Heart left ventricle (tissue), 16 donors: ENCODE measurements around the gene COL1A1. TPM values are rescaled to one million over a fixed set of nuclear protein-coding genes. Genes with fewer than 3 reads are reported as not detected.
A peak's percentile ranks its signal among the peaks of the same experiment; 100 is the strongest.

Experiments used
- ATAC-seq, 4 donors: fragments of 200-7000 bp; cut with Tn5 transposase; one replicate each; pipeline ENCODE4 v1.9.1; 2020 to 2022; ENCODE audit warnings: moderate library complexity in 4 of 4, mild to moderate bottlenecking in 3 of 4, moderate number of reproducible peaks in 1 of 4
- DNase-seq, 5 donors: peaks; one replicate each; pipeline ENCODE4 v3.0.0-alpha.2; 2020
- H3K27ac ChIP-seq, 12 donors: fragments of 200-600 bp; sonication (generic) in 4 of 12; one replicate each; pipeline versions ENCODE4 v1.5.0 to v1.8.0; 2016 to 2022; ENCODE audit warnings: mild to moderate bottlenecking in 2 of 12
- H3K27me3 ChIP-seq, 9 donors: fragments of 200-600 bp; sonication (generic) in 2 of 9; one replicate each; pipeline versions ENCODE4 v1.5.1 to v1.8.0; 2016 to 2022; ENCODE audit warnings: mild to moderate bottlenecking in 3 of 9
- H3K36me3 ChIP-seq, 9 donors: fragments of 200-600 bp; sonication (generic) in 2 of 9; one replicate each; pipeline versions ENCODE4 v1.5.0 to v1.8.0; 2018 to 2022; ENCODE audit warnings: mild to moderate bottlenecking in 2 of 9
- H3K4me1 ChIP-seq, 12 donors: fragments of 200-600 bp; sonication (generic) in 4 of 12; one replicate each; pipeline versions ENCODE4 v1.5.0 to v1.8.0; 2016 to 2022; ENCODE audit warnings: mild to moderate bottlenecking in 3 of 12
- H3K4me3 ChIP-seq, 12 donors: fragments of 200-600 bp; sonication (generic) in 4 of 12; one replicate each; pipeline versions ENCODE4 v1.5.0 to v1.8.0; 2017 to 2022; ENCODE audit warnings: mild to moderate bottlenecking in 9 of 12, moderate library complexity in 4 of 12
- H3K9me3 ChIP-seq, 12 donors: fragments of 200-600 bp; sonication (generic) in 4 of 12; one replicate each; pipeline versions ENCODE4 v1.5.0 to v1.8.0; 2016 to 2022; ENCODE audit warnings: mild to moderate bottlenecking in 1 of 12
- CTCF ChIP-seq, 12 donors: fragments of 200-600 bp; sonication (generic) in 4 of 12; IDR thresholded peaks; one replicate each; pipeline versions ENCODE4 v1.5.0 to v1.8.0; 2018 to 2022; ENCODE audit warnings: antibody characterized with exemption in 12 of 12, mild to moderate bottlenecking in 5 of 12
- POLR2A ChIP-seq, 2 donors: fragments of 450-650 bp; IDR thresholded peaks; one replicate each; pipeline ENCODE4 v1.6.1; 2017; ENCODE audit warnings: antibody characterized with exemption in 2 of 2, mild to moderate bottlenecking in 2 of 2, moderate library complexity in 2 of 2
- WGBS, 4 donors: extraction: QIAGEN DNeasy Blood & Tissue Kit in 2 of 4; methylation state at CpG; one replicate each; pipeline versions ENCODE4 v1.1.5 to v1.1.7; 2013 to 2018; 5-methylcytosine and 5-hydroxymethylcytosine counted together
- intact Hi-C, 10 donors: fragments of 100-400 bp; cut with DNase I; formaldehyde crosslinking; loops; one replicate each; pipeline versions ENCODE4 v1.11.1 to v1.14.2; 2022
- polyA plus RNA-seq, 2 donors: library from polyadenylated mRNA; stranded (reverse); fragments of 200-250 nt; gene quantifications; one replicate each; pipeline ENCODE4 v1.2.3, GENCODE V29; 2013
- total RNA-seq, 9 donors: library from RNA; depleted of rRNA in 2 of 9; stranded (reverse); fragments of >200 nt in 2 of 9; fragmentation: NEBNext Ultra II Directional in 3 of 9; extraction: Animal tissue kit (Norgen Biotek cat#: 25700) in 3 of 9; gene quantifications; one replicate each; pipeline versions ENCODE4 v1.1.0 to v1.2.4, GENCODE V29; 2016 to 2023
- donor health status: ischemic (EF 13 %, LVEDD 7.1; RV severe dilation, severe dysfunction).
- donor health status: healthy with polysubstance abuse.
- donor health status: DM: no; HTN: yes; CAD: no.
- donor health status: DM: no; HTN: no; CAD: no.
- donor health status: ischemic (EF 25% LVEDD 6.9; RV normal size, moderate dysfunction).
- donor health status: ischemic (EF 25% LVEDD 5.7; RV mildly dilated, moderate dysfunction).
- donor health status: healthy.
- donor health status: DM: yes; HTN: yes; CAD: no.
- donor health status: ischemic (EF 35%, LVEDD 5.7; RV mildly dilated, moderate dysfunction).
- donor health status: nonischemic (EF 11% LVEDD 7.7; RV severe dilation, severe dysfunction).
- donor health status: DM: yes; HTN: yes; CAD: no.
- donor health status: PGD.
- donor health status: ischemic (EF 29% LVEDD 5.4; RV normal size, mild dysfunction).
- donor health status: nonischemic (EF 23%, LVEDD 6.1; RV moderate dilation, normal function).

The COL1A1 gene
- total and polyA plus RNA-seq, 11 donors, result 10.2 to 897 (median 55.4) TPM

- Histone ChIP-seq H3K4me3 (no peak overlapping the region), H3K27me3 (no peaks in the 10 kb centered on the region), H3K36me3 (peaks cover 0 to 80% (median 73%) of the 10 kb centered on the region in 9 donors), H3K27ac (peak overlapping the region in 4 of 12 donors; percentile 4 to 74 (median 46)), H3K9me3 (no peaks in the 10 kb centered on the region), H3K4me1 (peaks cover 0 to 22% (median 0%) of the 10 kb centered on the region in 12 donors)
- TF ChIP-seq CTCF (IDR thresholded peaks at IDR 0.05) (no peak), POLR2A (IDR thresholded peaks at IDR 0.05) (no peak)
- DNase-seq (no peak), ATAC-seq (no peak)
- WGBS, 4 donors, result 80 to 87% (median 83%) methylated on average over 15 to 17 of the region's 17 CpGs
- intact Hi-C loops, result no loop called here
Measured at GRCh38 chr17:50187751-50188530, 13.5 kb downstream of the COL1A1 start.

GRCh38 chr17:50187394-50187725 is 14.1 kb downstream of the COL1A1 start:
- WGBS, 4 donors, result 61 to 76% (median 73%) methylated on average over 4 of the region's 4 CpGs
- Histone ChIP-seq H3K27ac (peak overlapping the region in 3 of 12 donors; percentile 15 to 74 (median 48)), H3K4me3 (no peak overlapping the region), H3K27me3 (no peaks in the 10 kb centered on the region), H3K9me3 (no peaks in the 10 kb centered on the region), H3K36me3 (peaks cover 0 to 75% (median 67%) of the 10 kb centered on the region in 9 donors), H3K4me1 (peaks cover 0 to 22% (median 0%) of the 10 kb centered on the region in 12 donors)
- no peak for TF ChIP-seq CTCF (IDR thresholded peaks at IDR 0.05)
- TF ChIP-seq POLR2A (IDR thresholded peaks at IDR 0.05), result no peak
- ATAC-seq (no peak), DNase-seq (no peak)
- intact Hi-C loops, result no loop called here

DNA sequence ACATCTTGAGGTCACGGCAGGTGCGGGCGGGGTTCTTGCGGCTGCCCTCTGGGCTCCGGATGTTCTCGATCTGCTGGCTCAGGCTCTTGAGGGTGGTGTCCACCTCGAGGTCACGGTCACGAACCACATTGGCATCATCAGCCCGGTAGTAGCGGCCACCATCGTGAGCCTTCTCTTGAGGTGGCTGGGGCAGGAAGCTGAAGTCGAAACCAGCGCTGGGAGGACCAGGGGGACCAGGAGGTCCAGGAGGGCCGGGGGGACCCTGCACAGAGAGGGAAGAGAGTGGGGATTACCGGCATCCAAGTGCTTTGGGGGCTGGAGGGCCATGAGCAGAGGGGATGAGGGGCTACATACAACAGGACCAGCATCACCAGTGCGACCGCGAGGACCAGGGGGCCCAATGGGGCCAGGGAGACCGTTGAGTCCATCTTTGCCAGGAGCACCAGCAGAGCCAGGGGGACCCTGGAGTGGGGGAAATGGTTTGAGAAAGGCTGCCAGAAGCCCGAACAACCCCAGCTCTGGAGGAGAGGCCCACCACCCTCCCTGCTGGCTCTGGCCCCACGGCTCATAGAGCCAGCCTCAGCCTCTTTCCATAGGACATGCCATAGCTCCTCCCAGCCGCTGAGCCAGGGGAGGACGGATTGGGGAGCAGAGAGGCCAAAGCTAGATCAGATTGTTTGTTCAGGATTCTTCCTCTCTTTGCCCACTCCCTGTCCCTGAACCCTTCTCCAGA is 14.6 kb downstream of the COL1A1 start:
- Histone ChIP-seq H3K9me3 (no peaks in the 10 kb centered on the region), H3K27ac (peak overlapping the region in 3 of 12 donors; percentile 15 to 74 (median 48)), H3K36me3 (peaks cover 0 to 69% (median 62%) of the 10 kb centered on the region in 9 donors), H3K4me1 (peaks cover 0 to 22% (median 0%) of the 10 kb centered on the region in 12 donors), H3K4me3 (no peak overlapping the region), H3K27me3 (no peaks in the 10 kb centered on the region)
- intact Hi-C loops, result no loop called here
- no peak for TF ChIP-seq CTCF (IDR thresholded peaks at IDR 0.05)
- no peak for TF ChIP-seq POLR2A (IDR thresholded peaks at IDR 0.05)
- WGBS, 4 donors, result 74 to 84% (median 83%) methylated on average over 22 to 24 of the region's 24 CpGs
- DNase-seq (no peak), ATAC-seq (no peak)
